Keratinocyte (primary cell): ENCODE results near the gene SLC25A23. TPM values are rescaled to one million over a fixed set of nuclear protein-coding genes. Genes with fewer than 3 reads are reported as not detected.
A peak's percentile ranks its signal among the peaks of the same experiment; 100 is the strongest.

Experiments used
- DNase-seq: peaks from one replicate; pipeline ENCODE4 v3.0.0-alpha.2; 2011; ENCODE audit warnings: low read depth, missing footprints, low spot score
- FAIRE-seq: peaks from 2 replicates; lab custom pipeline; 2011; peaks lifted over from hg19 to GRCh38; lab: Jason Lieb, UNC
- H2AFZ ChIP-seq: 2 replicates; pipeline ENCODE4 v1.6.0; 2012; ENCODE audit warnings: low read length, control low read depth, inconsistent platforms; ENCODE audit not compliant: control insufficient read depth
- H3K27ac ChIP-seq: 2 replicates; pipeline ENCODE4 v1.5.1; 2011; ENCODE audit warnings: low read length; ENCODE audit not compliant: control insufficient read depth, insufficient read depth
- H3K27me3 ChIP-seq: 3 replicates; pipeline ENCODE4 v1.6.0; 2011; ENCODE audit warnings: low read length; ENCODE audit not compliant: control insufficient read depth, insufficient read depth; ENCODE audit errors: extremely low read depth
- H3K36me3 ChIP-seq, 2 experiments: 2 replicates in 1 of 2; 3 replicates in 1 of 2; pipeline ENCODE4 v1.5.1; 2011; ENCODE audit warnings: low read length in 2 of 2, mild to moderate bottlenecking in 1 of 2; ENCODE audit not compliant: control insufficient read depth in 2 of 2, insufficient read depth in 2 of 2; ENCODE audit errors: extremely low read depth in 1 of 2
- H3K4me1 ChIP-seq: 3 replicates; pipeline ENCODE4 v1.5.1; 2011; ENCODE audit warnings: low read length; ENCODE audit not compliant: control insufficient read depth, insufficient read depth; ENCODE audit errors: extremely low read depth
- H3K4me2 ChIP-seq: 3 replicates; pipeline ENCODE4 v1.6.0; 2011; ENCODE audit warnings: low read depth, low read length; ENCODE audit not compliant: control insufficient read depth, insufficient read depth; ENCODE audit errors: extremely low read depth
- H3K4me3 ChIP-seq, 3 experiments: fragments of 200-600 bp in 1 of 3; sonication (generic) in 1 of 3; 2 replicates in 2 of 3; 3 replicates in 1 of 3; pipeline ENCODE4 v1.5.1; 2011 to 2016; ENCODE audit warnings: low read length in 3 of 3, mild to moderate bottlenecking in 3 of 3, control low read depth in 2 of 3, inconsistent platforms in 1 of 3, low read depth in 1 of 3, mixed read lengths in 1 of 3, mixed run types in 1 of 3, moderate library complexity in 1 of 3; ENCODE audit not compliant: control insufficient read depth in 2 of 3, insufficient read depth in 2 of 3; ENCODE audit errors: extremely low read depth in 1 of 3
- H3K79me2 ChIP-seq: 2 replicates; pipeline ENCODE4 v1.6.0; 2012; ENCODE audit warnings: low read length; ENCODE audit not compliant: control insufficient read depth, insufficient read depth
- H3K9ac ChIP-seq: 3 replicates; pipeline ENCODE4 v1.6.0; 2011; ENCODE audit warnings: low read length; ENCODE audit not compliant: control insufficient read depth, insufficient read depth; ENCODE audit errors: extremely low read depth
- H3K9me1 ChIP-seq: 3 replicates; pipeline ENCODE4 v1.6.0; 2011; ENCODE audit warnings: low read length; ENCODE audit not compliant: control insufficient read depth, insufficient read depth; ENCODE audit errors: extremely low read depth
- H3K9me3 ChIP-seq: 2 replicates; pipeline ENCODE4 v1.5.1; 2012; ENCODE audit warnings: low read depth, low read length; ENCODE audit not compliant: control insufficient read depth
- H4K20me1 ChIP-seq: 3 replicates; pipeline ENCODE4 v1.6.0; 2011; ENCODE audit warnings: low read length; ENCODE audit not compliant: control insufficient read depth, insufficient read depth; ENCODE audit errors: extremely low read depth
- CTCF ChIP-seq, 3 experiments: IDR thresholded peaks in 1 of 3; conservative IDR thresholded peaks in 1 of 3; optimal IDR thresholded peaks in 1 of 3; 2 replicates in 2 of 3; 3 replicates in 1 of 3; pipeline versions ENCODE3 to v1.5.1; 2011; ENCODE audit warnings: low read length in 3 of 3, mild to moderate bottlenecking in 3 of 3, moderate library complexity in 2 of 3, control low read depth in 1 of 3, inconsistent platforms in 1 of 3; ENCODE audit not compliant: insufficient read depth in 2 of 3; ENCODE audit errors: extremely low read depth in 1 of 3
- EZH2 ChIP-seq: IDR thresholded peaks from one replicate; pipeline ENCODE4 v1.6.1; 2012; ENCODE audit warnings: inconsistent platforms, mild to moderate bottlenecking, low read length, moderate library complexity
- dilution Hi-C: fragments of 300-500 bp; cut with MboI; formaldehyde crosslinking; loops from one replicate; pipeline ENCODE4 v1.7.0; 2020; ENCODE audit warnings: low sequenced_read_pairs; ENCODE audit not compliant: extremely low pct_ligation_motif_present
- polyA plus RNA-seq, 5 experiments: library from polyadenylated mRNA; depleted of rRNA in 3 of 5; stranded (reverse) in 3 of 5; stranded (forward) in 1 of 5; unstranded in 1 of 5; fragments of >200 nt; gene quantifications; 1 replicate in 1 of 5; 2 replicates in 3 of 5; 3 replicates in 1 of 5; pipeline versions ENCODE4 v1.2.1 to v1.2.3, GENCODE V29; 2011 to 2012; ENCODE audit warnings: missing spikeins in 2 of 5, low read depth in 1 of 5, low replicate concordance in 1 of 5

The SLC25A23 gene
- polyA plus RNA-seq, 1 donor (not counting 4 experiments of a cell fraction or from before 2014, with no cell fraction given): 6.4 TPM

GRCh38 chr19:6413291-6413690, 46.3 kb downstream of the SLC25A23 start:
- DNase-seq (no peak), FAIRE-seq (no peak)
- dilution Hi-C loops: no loop called here
- Histone ChIP-seq H3K4me3 (no peak overlapping the region), H3K4me1 (no peaks in the 10 kb centered on the region), H3K9me3 (no peaks in the 10 kb centered on the region), H3K9me1 (no peaks in the 10 kb centered on the region), H3K9ac (no peak overlapping the region), H2AFZ (no peak overlapping the region), H3K27me3 (no peaks in the 10 kb centered on the region), H3K4me2 (no peak overlapping the region), H3K79me2 (peaks cover 2% of the 10 kb centered on the region), H3K36me3 (peaks cover 25 to 32% of the 10 kb centered on the region in 2 experiments), H4K20me1 (no peaks in the 10 kb centered on the region), H3K27ac (no peak overlapping the region)
- TF ChIP-seq CTCF (optimal IDR thresholded peaks at IDR 0.05 in 1 of 3, IDR thresholded peaks at IDR 0.05 in 1 of 3, conservative IDR thresholded peaks at IDR 0.05 in 1 of 3; ENCODE audit: extremely low read depth in 1 of 3, insufficient read depth in 2 of 3, low read length in 3 of 3): no peak
- no peak for TF ChIP-seq EZH2

- Histone ChIP-seq H3K79me2 (no peaks in the 10 kb centered on the region), H3K27ac (no peak overlapping the region), H3K9me3 (no peaks in the 10 kb centered on the region), H3K9me1 (no peaks in the 10 kb centered on the region), H3K4me3 (no peak overlapping the region), H4K20me1 (no peaks in the 10 kb centered on the region), H3K4me1 (no peaks in the 10 kb centered on the region), H3K27me3 (no peaks in the 10 kb centered on the region), H3K4me2 (no peak overlapping the region), H3K36me3 (peaks cover 21 to 27% of the 10 kb centered on the region in 2 experiments), H3K9ac (no peak overlapping the region), H2AFZ (no peak overlapping the region)
- DNase-seq (no peak), FAIRE-seq (no peak)
- dilution Hi-C loops: no loop called here
- TF ChIP-seq EZH2 (no peak), CTCF (optimal IDR thresholded peaks at IDR 0.05 in 1 of 3, IDR thresholded peaks at IDR 0.05 in 1 of 3, conservative IDR thresholded peaks at IDR 0.05 in 1 of 3; ENCODE audit: extremely low read depth in 1 of 3, insufficient read depth in 2 of 3, low read length in 3 of 3) (peak; percentile 50 to 68 (median 60))
These were observed 47.0 kb downstream of the SLC25A23 start for GRCh38 chr19:6412447-6413091.
